NT2/D1 (cell line): ENCODE measurements around the gene SCAPER.

Experiments
- DNase-seq: peaks from one replicate; pipeline ENCODE4 v3.0.0-alpha.2; 2011; ENCODE audit warnings: low read depth, low spot score
- H3K27me3 ChIP-seq: 2 replicates; pipeline ENCODE4 v1.6.0; 2011; ENCODE audit warnings: mild to moderate bottlenecking; ENCODE audit not compliant: insufficient read length, insufficient read depth
- H3K36me3 ChIP-seq: 2 replicates; pipeline ENCODE4 v1.6.1; 2011; ENCODE audit warnings: mild to moderate bottlenecking, low read length, mixed read lengths; ENCODE audit not compliant: insufficient read depth, insufficient read length
- H3K4me1 ChIP-seq: 2 replicates; pipeline ENCODE4 v1.5.1; 2011; ENCODE audit not compliant: insufficient read depth, insufficient read length
- H3K4me3 ChIP-seq: 2 replicates; pipeline ENCODE4 v1.5.1; 2011; ENCODE audit warnings: low read depth; ENCODE audit not compliant: insufficient read length
- H3K9ac ChIP-seq: 2 replicates; pipeline ENCODE4 v1.6.0; 2011; ENCODE audit warnings: low read depth; ENCODE audit not compliant: insufficient read length
- H3K9me3 ChIP-seq: 2 replicates; pipeline ENCODE4 v1.5.1; 2011; ENCODE audit warnings: mild to moderate bottlenecking, low read length; ENCODE audit not compliant: insufficient read depth
- SUZ12 ChIP-seq: IDR thresholded peaks from 2 replicates; pipeline ENCODE4 v1.6.1; 2011; ENCODE audit not compliant: insufficient read length, insufficient read depth; ENCODE audit errors: extremely low read depth
- YY1 ChIP-seq: IDR thresholded peaks from 2 replicates; pipeline ENCODE4 v1.6.1; 2011; ENCODE audit not compliant: insufficient read length, insufficient read depth
- ZNF274 ChIP-seq: IDR thresholded peaks from 2 replicates; pipeline ENCODE4 v1.6.1; 2011; ENCODE audit warnings: mild to moderate bottlenecking, low read depth, low read length

Gene SCAPER

DNA sequence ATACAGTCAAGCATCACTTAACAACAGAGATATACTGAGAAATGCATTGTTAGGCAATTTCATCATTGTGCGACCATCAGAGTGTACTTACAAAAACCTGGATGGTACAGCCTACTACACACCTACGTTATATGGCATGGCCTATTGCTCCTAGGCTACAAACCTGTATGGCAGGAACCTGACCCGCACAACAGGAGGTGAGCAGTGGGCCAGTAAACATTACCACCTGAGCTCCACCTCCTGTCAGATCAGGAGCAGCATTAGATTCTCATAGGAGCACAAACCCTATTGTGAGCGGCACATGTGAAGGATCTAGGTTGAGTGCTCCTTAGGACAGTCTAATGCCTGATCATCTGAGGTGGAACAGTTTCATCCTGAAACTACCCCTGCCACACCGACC lies 89.7 kb downstream of the SCAPER start:
- H3K36me3 ChIP-seq: no peaks in the 10 kb centered on the region
- no peaks in the 10 kb centered on the region for H3K4me1 ChIP-seq
- H3K27me3 ChIP-seq: no peaks in the 10 kb centered on the region
- H3K4me3 ChIP-seq: no peak overlapping the region
- H3K9me3 ChIP-seq: no peaks in the 10 kb centered on the region; the same call in none of the 2 replicates
- TF ChIP-seq SUZ12 (no peak), YY1 (no peak), ZNF274 (no peak)
- DNase-seq: no peak
- H3K9ac ChIP-seq: no peak overlapping the region

DNA sequence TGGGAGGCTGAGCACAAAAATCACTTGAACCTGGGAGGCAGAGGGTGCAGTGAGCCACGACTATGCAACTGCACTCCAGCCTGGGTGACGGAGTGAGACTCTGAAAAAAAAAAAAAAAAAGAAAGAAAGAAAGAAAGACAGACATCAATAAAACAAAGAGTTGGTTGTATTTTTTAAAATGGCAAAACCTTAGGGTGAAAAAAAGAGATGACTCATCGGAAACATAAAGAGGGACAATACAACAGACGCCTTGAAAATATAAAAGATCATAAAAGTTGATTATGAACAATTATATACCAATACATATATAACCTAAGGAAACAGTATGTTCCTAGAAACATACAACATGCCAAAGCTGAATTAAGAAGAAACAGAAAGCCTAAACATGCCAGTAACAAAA lies 92.8 kb downstream of the SCAPER start:
- Histone ChIP-seq H3K4me1 (no peaks in the 10 kb centered on the region), H3K36me3 (no peaks in the 10 kb centered on the region), H3K4me3 (no peak overlapping the region), H3K9ac (no peak overlapping the region), H3K9me3 (no peaks in the 10 kb centered on the region), H3K27me3 (no peaks in the 10 kb centered on the region)
- no peak for TF ChIP-seq ZNF274
- TF ChIP-seq SUZ12: no peak
- no peak for DNase-seq

DNA sequence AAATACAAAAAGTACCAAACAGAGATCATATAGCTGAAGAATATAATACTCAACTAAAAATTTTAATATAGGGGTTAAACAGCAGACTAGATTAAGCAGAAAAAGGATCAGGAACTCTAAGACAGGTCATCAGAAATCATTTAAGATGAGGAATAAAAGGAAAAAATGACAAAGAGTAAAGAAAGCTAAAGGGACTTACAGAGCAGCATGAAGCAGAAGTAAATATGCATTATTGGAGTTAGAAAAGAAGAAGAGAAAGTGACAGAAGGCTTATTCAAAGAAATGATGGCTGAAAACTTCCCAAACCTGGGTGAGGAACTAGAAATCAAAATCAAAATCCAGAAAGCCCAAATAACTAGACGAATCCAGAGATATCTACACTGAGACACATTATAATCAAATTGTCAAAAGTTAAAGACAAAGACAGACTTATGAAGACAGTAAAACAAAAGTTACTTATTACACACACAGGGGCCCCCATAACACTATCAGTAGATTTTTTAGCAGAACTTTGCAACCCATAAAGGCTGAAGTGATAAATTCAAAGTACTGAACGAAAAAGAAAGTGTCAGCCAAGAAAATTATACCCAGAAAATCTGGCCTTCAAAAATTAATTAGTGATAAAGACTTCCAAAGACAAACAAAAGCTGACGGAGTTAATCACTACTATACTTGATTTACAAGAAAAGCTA lies 95.6 kb downstream of the SCAPER start:
- H3K4me1 ChIP-seq: no peaks in the 10 kb centered on the region
- no peak overlapping the region for H3K9ac ChIP-seq
- TF ChIP-seq YY1 (no peak), ZNF274 (no peak), SUZ12 (no peak)
- H3K27me3 ChIP-seq: no peaks in the 10 kb centered on the region
- H3K4me3 ChIP-seq: no peak overlapping the region
- H3K9me3 ChIP-seq: no peaks in the 10 kb centered on the region
- no peaks in the 10 kb centered on the region for H3K36me3 ChIP-seq
- no peak for DNase-seq

DNA sequence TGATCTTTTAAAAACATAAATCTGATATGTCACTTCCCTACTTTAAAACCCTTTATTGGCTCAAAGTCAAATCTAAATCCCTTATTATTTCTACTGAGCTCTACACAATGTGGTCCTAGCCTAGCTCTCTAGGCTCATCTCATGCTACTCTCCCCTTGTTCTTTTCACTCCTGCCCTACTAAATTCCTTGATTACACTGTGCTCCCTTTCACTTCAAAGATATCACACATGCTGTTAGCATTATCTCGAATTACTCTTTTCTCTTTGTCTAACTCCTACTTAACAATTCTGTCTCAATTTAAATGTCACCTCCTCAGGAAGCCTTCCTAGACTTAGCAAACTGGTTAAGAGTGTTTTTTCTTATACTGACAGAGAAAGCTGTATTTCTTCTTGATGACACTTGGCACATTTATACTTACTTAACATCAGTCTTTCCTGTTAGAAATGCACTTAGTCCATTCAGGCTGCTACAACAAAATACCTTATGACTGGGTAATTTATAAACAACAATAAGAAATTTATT lies 102.0 kb downstream of the SCAPER start:
- no peaks in the 10 kb centered on the region for H3K4me1 ChIP-seq
- no peaks in the 10 kb centered on the region for H3K27me3 ChIP-seq
- no peak for DNase-seq
- no peaks in the 10 kb centered on the region for H3K36me3 ChIP-seq
- TF ChIP-seq SUZ12: no peak
- no peak for TF ChIP-seq YY1
- TF ChIP-seq ZNF274: no peak
- H3K9me3 ChIP-seq: no peaks in the 10 kb centered on the region
- no peak overlapping the region for H3K9ac ChIP-seq
- H3K4me3 ChIP-seq: no peak overlapping the region

DNA sequence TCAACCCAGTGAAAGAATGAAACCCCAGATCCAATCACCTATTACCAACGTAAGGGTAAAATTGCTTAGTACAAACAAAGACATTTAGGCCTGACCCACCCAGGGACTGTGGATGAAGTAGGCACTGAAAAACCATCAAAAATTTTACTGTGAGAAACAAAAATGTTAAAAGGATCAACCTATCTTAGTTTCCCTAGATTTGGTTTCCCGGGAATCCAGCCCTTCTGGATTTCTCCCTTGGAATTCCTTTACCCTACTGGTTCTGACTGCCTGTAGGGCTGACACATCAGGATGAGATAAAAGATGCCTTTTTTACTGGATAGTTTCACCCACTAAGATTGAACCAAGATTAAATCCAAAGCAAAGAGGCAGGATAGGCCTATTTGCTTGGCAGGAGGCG lies 102.7 kb downstream of the SCAPER start:
- no peak for TF ChIP-seq SUZ12
- TF ChIP-seq YY1: no peak
- TF ChIP-seq ZNF274: no peak
- no peak for DNase-seq
- no peak overlapping the region for H3K9ac ChIP-seq
- no peaks in the 10 kb centered on the region for H3K9me3 ChIP-seq
- no peaks in the 10 kb centered on the region for H3K27me3 ChIP-seq
- H3K4me3 ChIP-seq: no peak overlapping the region
- no peaks in the 10 kb centered on the region for H3K4me1 ChIP-seq
- no peaks in the 10 kb centered on the region for H3K36me3 ChIP-seq

DNA sequence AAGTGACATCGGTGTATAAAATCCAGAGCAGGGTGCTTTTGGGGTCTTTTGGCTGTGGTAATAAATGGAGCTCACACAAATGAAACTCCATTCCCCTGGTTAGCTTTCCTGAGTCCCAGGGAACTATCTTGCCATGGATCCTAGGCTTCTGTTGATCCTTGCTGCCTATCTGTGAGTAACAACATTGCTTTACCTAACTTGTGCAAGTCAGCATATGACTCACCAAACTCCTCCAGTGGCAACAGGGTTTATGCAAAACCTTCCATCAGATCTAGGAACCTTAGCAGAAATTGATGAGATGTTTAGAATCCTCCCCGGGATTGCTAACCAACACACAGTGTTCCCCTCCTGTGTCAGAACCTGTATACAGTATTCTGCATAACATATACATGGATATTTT lies 105.4 kb downstream of the SCAPER start:
- H3K9me3 ChIP-seq: no peaks in the 10 kb centered on the region
- H3K4me3 ChIP-seq: no peak overlapping the region
- TF ChIP-seq ZNF274 (no peak), YY1 (no peak), SUZ12 (no peak)
- DNase-seq: no peak
- no peaks in the 10 kb centered on the region for H3K27me3 ChIP-seq
- no peaks in the 10 kb centered on the region for H3K4me1 ChIP-seq
- H3K9ac ChIP-seq: no peak overlapping the region
- H3K36me3 ChIP-seq: no peaks in the 10 kb centered on the region

DNA sequence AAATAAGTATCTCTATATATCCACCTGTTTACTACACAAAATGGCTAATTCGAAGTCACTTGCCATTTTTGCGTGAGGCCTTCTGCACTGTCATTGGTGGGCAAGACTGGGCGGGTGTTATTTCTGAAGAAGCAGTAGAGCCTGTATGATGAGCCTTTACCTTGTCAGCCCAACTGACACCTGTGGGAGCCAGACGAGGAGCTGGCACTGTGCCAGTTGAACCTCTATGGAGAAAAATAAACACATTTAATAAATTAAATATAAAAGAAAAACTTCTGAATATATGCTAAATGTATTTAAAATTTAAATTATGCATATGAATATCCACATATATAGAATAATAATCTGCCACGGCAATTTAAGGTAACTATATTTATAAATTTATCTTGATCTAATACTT lies 109.9 kb downstream of the SCAPER start:
- no peak overlapping the region for H3K9ac ChIP-seq
- H3K9me3 ChIP-seq: 0 out of 2 replicates have a peak, but pooled peaks cover 4% of the 10 kb centered on the region
- no peak for DNase-seq

DNA sequence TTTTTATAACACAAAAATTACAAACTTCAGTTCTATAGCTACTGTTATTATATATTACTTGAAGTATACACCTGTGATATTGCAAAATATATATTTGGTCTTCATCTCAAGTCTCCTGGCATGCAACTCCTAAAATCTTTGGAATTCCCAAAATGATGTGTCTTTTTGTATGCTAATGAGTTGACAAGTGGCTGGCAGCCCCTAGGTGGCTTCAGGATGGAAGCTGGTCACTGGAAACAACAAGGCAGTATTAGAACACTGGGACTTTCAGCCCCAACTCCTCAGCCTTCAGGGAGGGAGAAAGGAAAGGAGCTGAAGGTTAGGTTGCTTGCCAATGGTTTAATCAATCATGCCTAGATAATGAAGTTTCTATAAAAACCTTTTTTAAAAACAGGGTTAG lies 112.0 kb downstream of the SCAPER start:
- no peak overlapping the region for H3K4me3 ChIP-seq
- TF ChIP-seq SUZ12 (no peak), ZNF274 (no peak)

More for the DNA sequence above, 109.9 kb downstream of the SCAPER start:
- no peaks in the 10 kb centered on the region for H3K36me3 ChIP-seq
- H3K4me1 ChIP-seq: peaks cover 3% of the 10 kb centered on the region
- H3K4me3 ChIP-seq: no peak overlapping the region
- no peaks in the 10 kb centered on the region for H3K27me3 ChIP-seq
- TF ChIP-seq ZNF274: no peak
- TF ChIP-seq SUZ12: no peak
- TF ChIP-seq YY1: no peak

More for the DNA sequence above, 112.0 kb downstream of the SCAPER start:
- Histone ChIP-seq H3K4me1 (peaks cover 3% of the 10 kb centered on the region), H3K9me3 (0 out of 2 replicates have a peak, but pooled peaks cover 4% of the 10 kb centered on the region), H3K9ac (no peak overlapping the region), H3K27me3 (no peaks in the 10 kb centered on the region), H3K36me3 (no peaks in the 10 kb centered on the region)
- peak; percentile 39 for DNase-seq
